Endothelial cell (in vitro differentiated cells): ENCODE measurements around the gene CRYGN. TPM values are rescaled to one million over a fixed set of nuclear protein-coding genes. Genes with fewer than 3 reads are reported as not detected.

Source experiments
- DNase-seq: peaks from one replicate; pipeline ENCODE4 v3.0.0; 2021; ENCODE audit warnings: low spot score
- H3K27ac Mint-ChIP-seq: one replicate; pipeline ENCODE4 v1.8.0; 2021; ENCODE audit warnings: mixed read lengths, inconsistent platforms; ENCODE audit not compliant: unreplicated experiment
- H3K27me3 Mint-ChIP-seq: one replicate; pipeline ENCODE4 v1.8.0; 2021; ENCODE audit warnings: mild to moderate bottlenecking, moderate library complexity, mixed read lengths, inconsistent platforms; ENCODE audit not compliant: unreplicated experiment
- H3K36me3 Mint-ChIP-seq: one replicate; pipeline ENCODE4 v1.8.0; 2021; ENCODE audit warnings: mild to moderate bottlenecking, low read depth, mixed read lengths, inconsistent platforms; ENCODE audit not compliant: unreplicated experiment
- H3K4me1 Mint-ChIP-seq: one replicate; pipeline ENCODE4 v1.8.0; 2021; ENCODE audit warnings: mild to moderate bottlenecking, mixed read lengths, inconsistent platforms; ENCODE audit not compliant: unreplicated experiment
- H3K4me3 Mint-ChIP-seq: one replicate; pipeline ENCODE4 v1.8.0; 2021; ENCODE audit warnings: mild to moderate bottlenecking, mixed read lengths, inconsistent platforms; ENCODE audit not compliant: unreplicated experiment
- H3K9me3 Mint-ChIP-seq: one replicate; pipeline ENCODE4 v1.8.0; 2021; ENCODE audit warnings: mixed read lengths, inconsistent platforms; ENCODE audit not compliant: unreplicated experiment
- total RNA-seq: library from RNA; stranded (reverse); fragmentation: NEBNext Ultra II Directional; extraction: Animal tissue kit (Norgen Biotek cat#: 25700); gene quantifications from one replicate; pipeline ENCODE4 v1.2.1, GENCODE V29; 2021; ENCODE audit not compliant: unreplicated experiment
- TF ChIP-seq, protein P1 (sequence below): fragments of 200-600 bp; sonication (generic); IDR thresholded peaks from one replicate; pipeline ENCODE4 v1.5.0; 2021; ENCODE audit warnings: antibody characterized with exemption; ENCODE audit not compliant: unreplicated experiment

CRYGN gene
- total RNA-seq, 1 donor from 2014 or later = not detected

DNA sequence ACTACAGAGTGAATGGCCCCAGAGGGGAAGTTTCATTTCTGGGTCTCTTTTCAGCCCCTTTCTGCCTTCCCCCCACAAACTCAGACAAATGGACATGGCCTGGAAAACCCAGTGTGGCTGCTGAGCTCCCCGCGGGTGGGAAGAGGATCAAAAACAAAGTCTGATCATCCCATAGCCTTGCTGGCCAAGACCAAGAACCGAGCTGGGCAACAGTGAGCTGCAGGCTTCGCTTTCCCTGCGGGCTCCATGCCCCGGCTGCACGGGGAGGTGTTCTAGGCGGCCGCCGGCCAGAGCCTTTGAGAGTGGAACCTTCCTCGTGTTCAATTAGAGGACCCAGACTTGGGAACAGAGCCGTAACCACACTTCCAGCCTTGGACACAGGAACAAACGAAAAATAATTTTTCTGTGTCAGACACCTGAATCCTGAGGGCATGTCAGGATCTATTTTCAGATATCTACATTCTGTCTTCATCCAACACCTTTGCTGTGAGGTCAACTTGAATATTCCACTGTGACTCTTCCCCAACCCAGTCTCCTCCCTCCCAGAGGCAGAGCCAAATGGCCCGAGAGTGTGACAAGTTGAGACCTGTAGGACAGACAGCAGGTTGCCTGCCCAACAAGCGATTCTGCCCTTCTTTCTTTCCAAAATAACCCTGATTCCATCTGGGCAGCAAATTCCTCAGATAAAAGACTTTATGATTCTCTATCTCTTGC lies 56.1 kb downstream of the CRYGN start:
- Mint-ChIP-seq H3K36me3 (peaks cover 29% of the 10 kb centered on the region), H3K27ac (no peak overlapping the region), H3K27me3 (peaks cover 21% of the 10 kb centered on the region), H3K4me1 (peaks cover 9% of the 10 kb centered on the region), H3K4me3 (no peak overlapping the region), H3K9me3 (no peaks in the 10 kb centered on the region)
- TF ChIP-seq, protein P1, sequence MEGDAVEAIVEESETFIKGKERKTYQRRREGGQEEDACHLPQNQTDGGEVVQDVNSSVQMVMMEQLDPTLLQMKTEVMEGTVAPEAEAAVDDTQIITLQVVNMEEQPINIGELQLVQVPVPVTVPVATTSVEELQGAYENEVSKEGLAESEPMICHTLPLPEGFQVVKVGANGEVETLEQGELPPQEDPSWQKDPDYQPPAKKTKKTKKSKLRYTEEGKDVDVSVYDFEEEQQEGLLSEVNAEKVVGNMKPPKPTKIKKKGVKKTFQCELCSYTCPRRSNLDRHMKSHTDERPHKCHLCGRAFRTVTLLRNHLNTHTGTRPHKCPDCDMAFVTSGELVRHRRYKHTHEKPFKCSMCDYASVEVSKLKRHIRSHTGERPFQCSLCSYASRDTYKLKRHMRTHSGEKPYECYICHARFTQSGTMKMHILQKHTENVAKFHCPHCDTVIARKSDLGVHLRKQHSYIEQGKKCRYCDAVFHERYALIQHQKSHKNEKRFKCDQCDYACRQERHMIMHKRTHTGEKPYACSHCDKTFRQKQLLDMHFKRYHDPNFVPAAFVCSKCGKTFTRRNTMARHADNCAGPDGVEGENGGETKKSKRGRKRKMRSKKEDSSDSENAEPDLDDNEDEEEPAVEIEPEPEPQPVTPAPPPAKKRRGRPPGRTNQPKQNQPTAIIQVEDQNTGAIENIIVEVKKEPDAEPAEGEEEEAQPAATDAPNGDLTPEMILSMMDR = no peak
- no peak for DNase-seq

DNA sequence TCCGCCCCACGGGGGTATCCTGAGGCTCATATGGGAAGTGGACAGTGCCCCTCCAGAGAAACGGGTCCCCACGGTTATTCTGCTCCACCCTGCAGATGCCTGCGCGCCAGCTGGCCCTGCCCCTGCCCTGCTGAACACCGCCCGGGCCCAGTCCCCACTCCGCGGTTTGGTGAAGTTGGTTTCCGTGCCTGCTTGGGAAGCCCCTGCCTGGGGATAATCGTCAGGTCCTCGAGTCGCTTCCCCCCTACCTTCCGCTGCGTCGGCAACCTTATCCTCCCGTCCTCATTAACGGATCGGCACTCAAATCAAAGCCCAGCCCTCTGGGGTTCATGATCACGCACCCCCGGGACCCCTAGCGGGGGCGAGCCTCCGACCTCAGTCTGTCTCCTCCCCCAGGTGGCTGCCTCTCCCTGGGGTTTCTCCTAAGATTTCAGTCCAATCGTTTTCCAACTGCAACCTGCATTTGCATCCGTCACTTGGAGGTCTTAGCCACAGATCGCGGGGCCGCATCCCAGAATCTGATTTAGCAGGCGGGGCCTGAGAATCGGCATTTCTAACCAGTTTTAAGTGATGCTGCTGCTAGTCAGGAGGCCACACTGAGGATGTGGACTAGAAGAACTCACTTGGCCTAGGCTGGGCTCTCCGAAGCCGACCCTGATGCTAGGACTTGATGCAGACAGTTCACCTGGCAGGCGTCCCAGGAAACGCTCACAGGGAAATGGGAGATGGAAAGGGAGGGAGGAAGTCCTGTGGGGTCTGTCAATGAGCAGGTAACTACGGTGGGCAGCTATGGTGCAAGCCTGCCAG lies 57.7 kb downstream of the CRYGN start:
- no peak for DNase-seq
- Mint-ChIP-seq H3K9me3 (no peaks in the 10 kb centered on the region), H3K4me3 (peak overlapping the region; percentile 62), H3K4me1 (peaks cover 9% of the 10 kb centered on the region), H3K27me3 (peaks cover 23% of the 10 kb centered on the region), H3K36me3 (peaks cover 32% of the 10 kb centered on the region), H3K27ac (no peak overlapping the region)
- TF ChIP-seq, protein P1 = no peak

DNA sequence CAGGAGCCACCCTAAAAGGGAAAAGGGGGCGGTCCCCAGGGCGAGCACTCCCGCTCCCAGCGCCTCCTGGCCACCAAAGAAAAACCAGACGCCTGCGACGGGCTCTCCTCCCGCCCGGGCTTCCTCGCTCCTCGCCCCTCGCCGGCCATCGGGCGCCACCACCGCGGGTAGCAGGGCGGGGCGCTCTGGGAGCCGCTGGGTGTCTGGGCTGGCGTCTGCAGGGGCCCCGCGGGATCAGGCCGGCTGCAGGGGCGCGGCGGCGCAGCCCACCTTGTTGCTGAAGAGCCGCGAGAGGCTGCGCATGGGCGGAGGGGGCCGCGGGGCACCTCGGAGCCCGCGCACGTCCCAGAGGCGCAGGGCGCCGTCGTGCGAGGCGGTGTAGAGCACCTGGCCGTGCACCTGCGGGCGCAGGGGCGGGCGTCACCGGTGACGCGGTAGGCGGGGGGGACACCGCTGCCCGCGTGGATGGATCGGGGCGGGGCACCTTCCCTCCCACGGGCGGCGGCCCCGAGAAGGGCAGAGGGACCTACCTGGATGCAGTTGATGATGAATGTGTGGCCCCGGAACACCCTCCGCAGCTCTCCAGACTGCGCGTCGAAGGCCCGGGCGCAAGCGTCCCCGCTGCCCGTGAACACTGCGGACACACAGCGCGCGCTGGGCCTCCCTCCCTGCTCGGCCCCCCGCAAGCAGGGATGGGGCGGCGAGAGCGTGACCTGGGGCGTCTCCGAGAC lies 58.4 kb downstream of the CRYGN start:
- Mint-ChIP-seq H3K4me3 (no peak overlapping the region), H3K27ac (no peak overlapping the region), H3K36me3 (peaks cover 35% of the 10 kb centered on the region), H3K4me1 (peaks cover 6% of the 10 kb centered on the region), H3K9me3 (no peaks in the 10 kb centered on the region), H3K27me3 (peaks cover 19% of the 10 kb centered on the region)
- TF ChIP-seq, protein P1 = no peak
- DNase-seq = no peak

DNA sequence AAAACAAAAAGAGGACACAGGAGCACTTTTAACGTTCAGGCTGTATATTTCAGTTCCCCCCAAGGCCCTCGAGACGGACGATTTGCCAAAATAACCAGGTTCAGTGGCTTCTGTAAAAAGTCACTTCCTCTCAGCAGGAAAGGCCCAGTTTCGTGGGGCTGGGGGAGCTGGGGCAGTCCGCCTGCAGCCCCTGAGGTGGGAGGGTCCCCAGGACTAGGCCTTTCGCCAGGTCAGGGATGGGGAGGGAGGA lies 58.9 kb downstream of the CRYGN start:
- no peak for DNase-seq
- TF ChIP-seq, protein P1 = no peak
- peaks cover 36% of the 10 kb centered on the region for H3K36me3 Mint-ChIP-seq
- no peak overlapping the region for H3K4me3 Mint-ChIP-seq
- no peaks in the 10 kb centered on the region for H3K9me3 Mint-ChIP-seq
- H3K27ac Mint-ChIP-seq = no peak overlapping the region
- H3K4me1 Mint-ChIP-seq = peaks cover 6% of the 10 kb centered on the region
- H3K27me3 Mint-ChIP-seq = peaks cover 19% of the 10 kb centered on the region
